GM12891 (cell line): ENCODE measurements around the gene PTPRG.

Source experiments
- PAX5 ChIP-seq: IDR thresholded peaks from 2 replicates; pipeline ENCODE4 v1.6.1; 2011; ENCODE audit warnings: low read length, moderate library complexity, mild to moderate bottlenecking; ENCODE audit not compliant: insufficient read depth, severe bottlenecking
- POLR2A ChIP-seq: IDR thresholded peaks from 2 replicates; pipeline ENCODE4 v1.6.1; 2011; ENCODE audit warnings: low read depth, low read length, control low read depth
- POLR2AphosphoS5 ChIP-seq: IDR thresholded peaks from 2 replicates; pipeline ENCODE4 v1.6.1; 2011; ENCODE audit warnings: low read depth, low read length, control low read depth

DNA sequence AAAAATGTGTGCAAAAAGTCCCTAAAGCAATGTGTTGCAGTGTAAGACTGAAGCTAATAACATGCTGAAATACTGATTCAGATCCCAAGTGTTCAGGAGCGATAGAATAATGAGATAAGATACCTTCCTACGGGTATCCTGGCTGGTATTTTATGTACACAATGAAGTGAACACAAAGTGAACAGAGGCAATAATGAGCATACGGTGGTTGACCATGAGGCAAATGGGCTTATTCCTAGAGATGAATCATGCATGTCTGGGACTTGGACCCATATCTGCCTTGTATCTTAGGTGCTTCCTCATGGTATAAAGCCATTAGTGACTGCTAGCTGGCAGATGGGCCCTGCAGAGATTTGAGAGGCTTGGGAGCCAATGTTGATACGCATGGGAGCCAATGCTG, 21.5 kb downstream of the PTPRG start:
- TF ChIP-seq POLR2A (no peak), POLR2AphosphoS5 (no peak), PAX5 (no peak)
